C4-2B (cell line): ENCODE data around the gene ZNF792.
"Not testable (repeated sequence)": the region's sequence is repeated elsewhere in the genome, so short reads cannot be mapped to it uniquely, and the experiment has no call there.

Source experiments
- H3K27ac ChIP-seq: fragments of 450-650 bp; 2 replicates; pipeline ENCODE4 v1.5.1; 2017
- ZFX ChIP-seq: fragments of 450-650 bp; IDR thresholded peaks from 2 replicates; pipeline ENCODE4 v1.6.1; 2017
- TF ChIP-seq, protein P1 (sequence below): fragments of 450-650 bp; conservative IDR thresholded peaks from 2 replicates; pipeline ENCODE4 v1.5.1; 2017; ENCODE audit warnings: mild to moderate bottlenecking

ZNF792 gene

GRCh38 chr19:34999498-35000337, 35.7 kb upstream of the ZNF792 start, which contains the start of gene GRAMD1A:
TSS of gene GRAMD1A (plus strand) at chr19:35000323. CDS start at chr19:35000479, 156 bp downstream.
- H3K27ac ChIP-seq = peak within 1 kb of the TSS; percentile 79
- TF ChIP-seq ZFX = no peak

DNA sequence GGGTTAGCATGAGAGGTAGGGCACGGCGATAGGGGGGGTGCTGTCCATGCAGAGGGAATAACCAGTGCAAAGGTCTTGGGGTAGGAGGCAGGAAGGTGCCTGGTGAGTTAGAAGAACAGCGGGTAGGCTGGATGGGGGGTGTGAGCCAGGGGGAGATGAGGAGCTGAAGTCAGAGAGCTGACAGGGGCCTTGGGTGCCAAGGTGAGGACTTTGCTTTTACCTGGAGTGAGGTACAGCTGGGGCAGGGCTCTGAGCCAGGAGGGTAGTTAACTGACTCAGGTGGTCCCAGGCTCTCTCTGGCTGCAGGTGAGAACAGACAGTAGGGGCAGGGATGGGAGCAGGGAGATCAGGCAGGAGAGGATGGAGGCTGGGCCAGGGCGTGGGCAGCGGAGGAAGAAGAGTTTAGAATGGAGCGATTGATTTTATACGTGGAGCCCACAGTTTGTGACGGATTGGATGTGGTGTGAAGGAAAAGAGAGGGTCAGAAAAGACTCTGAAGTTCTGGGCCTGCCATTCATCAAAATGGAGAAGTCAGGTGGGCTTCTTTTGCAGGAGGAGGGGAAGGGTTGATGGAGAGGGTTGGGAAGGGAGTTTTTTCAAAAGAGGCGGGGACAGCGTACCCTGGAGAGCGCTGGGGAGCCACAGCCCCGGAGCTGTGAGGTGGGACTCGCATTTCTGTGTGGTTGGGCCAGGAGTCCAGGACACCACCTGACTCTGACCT, 34.9 kb upstream of the ZNF792 start:
- TF ChIP-seq, protein P1, sequence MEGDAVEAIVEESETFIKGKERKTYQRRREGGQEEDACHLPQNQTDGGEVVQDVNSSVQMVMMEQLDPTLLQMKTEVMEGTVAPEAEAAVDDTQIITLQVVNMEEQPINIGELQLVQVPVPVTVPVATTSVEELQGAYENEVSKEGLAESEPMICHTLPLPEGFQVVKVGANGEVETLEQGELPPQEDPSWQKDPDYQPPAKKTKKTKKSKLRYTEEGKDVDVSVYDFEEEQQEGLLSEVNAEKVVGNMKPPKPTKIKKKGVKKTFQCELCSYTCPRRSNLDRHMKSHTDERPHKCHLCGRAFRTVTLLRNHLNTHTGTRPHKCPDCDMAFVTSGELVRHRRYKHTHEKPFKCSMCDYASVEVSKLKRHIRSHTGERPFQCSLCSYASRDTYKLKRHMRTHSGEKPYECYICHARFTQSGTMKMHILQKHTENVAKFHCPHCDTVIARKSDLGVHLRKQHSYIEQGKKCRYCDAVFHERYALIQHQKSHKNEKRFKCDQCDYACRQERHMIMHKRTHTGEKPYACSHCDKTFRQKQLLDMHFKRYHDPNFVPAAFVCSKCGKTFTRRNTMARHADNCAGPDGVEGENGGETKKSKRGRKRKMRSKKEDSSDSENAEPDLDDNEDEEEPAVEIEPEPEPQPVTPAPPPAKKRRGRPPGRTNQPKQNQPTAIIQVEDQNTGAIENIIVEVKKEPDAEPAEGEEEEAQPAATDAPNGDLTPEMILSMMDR = no peak
- no peak for TF ChIP-seq ZFX
- H3K27ac ChIP-seq = peak overlapping the region; percentile 79

GRCh38 chr19:34998224-34998623, 34.2 kb upstream of the ZNF792 start:
- not testable (repeated sequence) for H3K27ac ChIP-seq

DNA sequence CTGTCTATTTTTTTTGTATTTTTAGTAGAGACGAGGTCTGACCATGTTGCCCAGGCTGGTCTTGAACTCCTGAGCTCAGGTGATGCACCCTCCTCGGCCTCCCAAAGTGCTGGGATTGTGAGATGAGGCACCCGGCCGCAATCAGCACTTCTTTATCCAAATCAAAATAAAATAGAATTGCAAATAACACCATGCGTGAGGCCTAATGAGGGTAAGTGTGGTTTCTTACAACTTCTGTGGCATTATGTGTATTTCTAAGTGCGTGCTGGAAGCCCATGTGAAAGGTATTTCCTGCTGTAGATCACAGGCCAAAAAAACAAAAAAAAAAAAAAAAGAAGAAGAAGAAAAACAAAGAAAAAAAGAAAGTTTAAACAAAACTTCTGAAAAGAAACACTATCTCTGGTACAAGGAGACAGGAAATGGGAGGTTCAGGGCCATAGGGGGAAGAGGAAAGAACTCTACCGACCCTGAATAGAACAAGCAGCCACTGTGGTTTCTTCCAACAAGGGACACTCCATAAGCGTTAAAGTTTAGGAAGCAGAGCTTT, 33.1 kb upstream of the ZNF792 start:
- H3K27ac ChIP-seq = no peak overlapping the region
- TF ChIP-seq ZFX = no peak
- TF ChIP-seq, protein P1 = no peak

DNA sequence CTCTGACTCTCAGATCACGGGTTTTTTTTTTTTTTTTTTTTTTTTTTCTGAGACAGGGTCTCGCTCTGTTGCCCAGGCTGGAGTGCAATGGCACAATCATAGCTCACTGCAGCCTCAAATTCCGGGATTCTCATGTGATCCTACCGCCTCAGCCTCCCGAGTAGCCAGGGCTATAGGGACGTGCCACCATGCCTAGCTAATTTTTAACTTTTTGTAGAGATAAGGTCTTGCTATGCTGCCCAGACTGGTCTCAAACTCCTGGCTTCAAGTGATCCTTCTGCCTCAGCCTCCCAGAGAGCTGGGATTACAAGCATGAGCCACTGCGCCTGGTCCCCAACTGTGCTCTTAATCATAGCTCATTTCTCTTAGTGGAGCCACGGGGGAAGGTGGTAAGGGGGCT, 31.5 kb upstream of the ZNF792 start:
- TF ChIP-seq, protein P1 = no peak
- TF ChIP-seq ZFX = no peak
- H3K27ac ChIP-seq = peak overlapping the region; percentile 62

DNA sequence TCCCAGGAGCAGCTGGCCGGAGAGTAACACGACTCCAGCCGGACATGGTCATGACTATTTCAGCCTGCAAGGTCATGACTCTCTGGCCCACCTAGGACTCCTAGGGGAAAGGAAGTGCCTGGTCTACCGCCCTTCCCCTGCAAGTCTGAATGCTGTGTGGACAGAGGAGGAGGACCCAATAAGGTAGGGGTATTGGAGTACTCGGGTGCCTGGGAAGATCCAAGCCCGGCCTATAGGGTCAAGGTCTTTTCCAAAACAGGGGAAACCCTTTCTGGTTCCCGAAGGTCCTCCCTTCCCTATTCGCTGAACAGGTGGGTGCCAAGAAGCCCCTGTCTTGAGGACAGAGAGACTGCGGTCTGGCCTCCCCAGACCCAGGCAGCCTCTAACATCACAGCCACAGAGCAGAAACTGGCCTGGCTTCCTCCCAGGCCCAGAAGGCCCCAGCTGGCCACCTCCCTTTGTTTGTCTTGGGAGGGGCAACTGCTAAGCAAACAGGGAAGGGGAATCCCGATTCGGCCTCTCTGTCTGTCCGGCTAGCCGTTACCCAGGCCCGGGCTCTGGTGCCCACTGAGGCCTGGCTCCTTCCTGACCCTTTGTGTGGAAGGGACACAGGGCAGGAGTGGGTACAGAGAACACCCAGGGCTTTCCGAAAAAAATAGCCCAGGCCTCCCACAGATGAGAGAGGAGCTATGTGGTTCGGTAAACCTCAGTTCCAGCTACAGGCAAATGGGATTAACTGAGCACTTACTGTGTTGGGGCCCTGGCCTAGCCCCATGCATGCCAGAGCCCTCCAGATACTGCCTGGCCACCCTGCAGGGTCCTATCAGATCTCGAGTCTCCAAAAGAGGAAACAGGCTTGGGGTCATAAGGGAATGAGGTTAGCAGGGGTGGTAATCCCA, 30.9 kb upstream of the ZNF792 start:
- peak; percentile 69; the same call in 1 of the 2 replicates for TF ChIP-seq ZFX
- TF ChIP-seq, protein P1 = no peak
- H3K27ac ChIP-seq = peak overlapping the region; percentile 62

DNA sequence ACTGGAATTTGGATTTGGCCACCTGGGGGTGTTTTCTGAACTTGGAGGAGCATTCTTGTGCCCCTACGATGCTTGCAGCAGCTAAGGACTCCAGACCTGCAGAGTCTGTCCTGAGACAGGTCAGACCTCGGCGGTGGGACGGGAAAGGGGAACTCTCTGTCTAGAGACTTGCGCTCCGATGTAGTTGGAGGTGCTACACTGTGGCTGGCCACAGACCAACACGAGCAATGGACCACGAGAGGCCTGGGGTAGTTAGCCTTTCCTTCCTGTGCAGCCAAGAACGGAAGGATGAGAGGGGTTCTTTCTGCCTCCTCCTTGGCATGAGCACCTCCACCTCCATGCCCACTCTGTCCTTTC, 30.2 kb upstream of the ZNF792 start:
- no peak for TF ChIP-seq ZFX
- TF ChIP-seq, protein P1 = no peak
- peak overlapping the region; percentile 62 for H3K27ac ChIP-seq

GRCh38 chr19:34992582-34992981, 28.6 kb upstream of the ZNF792 start:
- not testable (repeated sequence) for H3K27ac ChIP-seq
